Measurements from ENCODE around the gene RND2.

DNA sequence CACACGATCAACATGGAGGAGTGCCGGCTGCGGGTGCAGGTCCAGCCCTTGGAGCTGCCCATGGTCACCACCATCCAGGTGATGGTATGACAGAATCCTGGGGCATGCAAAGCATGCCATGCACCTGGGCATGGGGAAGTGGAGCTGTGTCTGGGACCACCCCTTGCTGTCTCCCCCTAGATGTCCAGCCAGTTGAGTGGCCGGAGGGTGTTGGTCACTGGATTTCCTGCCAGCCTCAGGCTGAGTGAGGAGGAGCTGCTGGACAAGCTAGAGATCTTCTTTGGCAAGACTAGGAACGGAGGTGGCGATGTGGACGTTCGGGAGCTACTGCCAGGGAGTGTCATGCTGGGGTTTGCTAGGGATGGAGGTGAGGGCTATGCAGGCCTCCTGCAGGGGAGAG lies 11.7 kb upstream of the RND2 start:
- no peak for TF ChIP-seq ZNF146 (CRISPR knock-in tag; IDR thresholded peaks at IDR 0.05; ENCODE audit: unreplicated experiment)
- TF ChIP-seq HMGXB4 (CRISPR knock-in tag; IDR thresholded peaks at IDR 0.05) = no peak
- TF ChIP-seq, protein P1, sequence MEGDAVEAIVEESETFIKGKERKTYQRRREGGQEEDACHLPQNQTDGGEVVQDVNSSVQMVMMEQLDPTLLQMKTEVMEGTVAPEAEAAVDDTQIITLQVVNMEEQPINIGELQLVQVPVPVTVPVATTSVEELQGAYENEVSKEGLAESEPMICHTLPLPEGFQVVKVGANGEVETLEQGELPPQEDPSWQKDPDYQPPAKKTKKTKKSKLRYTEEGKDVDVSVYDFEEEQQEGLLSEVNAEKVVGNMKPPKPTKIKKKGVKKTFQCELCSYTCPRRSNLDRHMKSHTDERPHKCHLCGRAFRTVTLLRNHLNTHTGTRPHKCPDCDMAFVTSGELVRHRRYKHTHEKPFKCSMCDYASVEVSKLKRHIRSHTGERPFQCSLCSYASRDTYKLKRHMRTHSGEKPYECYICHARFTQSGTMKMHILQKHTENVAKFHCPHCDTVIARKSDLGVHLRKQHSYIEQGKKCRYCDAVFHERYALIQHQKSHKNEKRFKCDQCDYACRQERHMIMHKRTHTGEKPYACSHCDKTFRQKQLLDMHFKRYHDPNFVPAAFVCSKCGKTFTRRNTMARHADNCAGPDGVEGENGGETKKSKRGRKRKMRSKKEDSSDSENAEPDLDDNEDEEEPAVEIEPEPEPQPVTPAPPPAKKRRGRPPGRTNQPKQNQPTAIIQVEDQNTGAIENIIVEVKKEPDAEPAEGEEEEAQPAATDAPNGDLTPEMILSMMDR (IDR thresholded peaks at IDR 0.05 in 2 of 3, conservative IDR thresholded peaks at IDR 0.05 in 1 of 3; ENCODE audit: insufficient read depth in 2 of 3, low read depth in 1 of 3, low read length in 3 of 3) = no peak
- no peak for TF ChIP-seq LEF1 (IDR thresholded peaks at IDR 0.05)
- TF ChIP-seq, protein P2, sequence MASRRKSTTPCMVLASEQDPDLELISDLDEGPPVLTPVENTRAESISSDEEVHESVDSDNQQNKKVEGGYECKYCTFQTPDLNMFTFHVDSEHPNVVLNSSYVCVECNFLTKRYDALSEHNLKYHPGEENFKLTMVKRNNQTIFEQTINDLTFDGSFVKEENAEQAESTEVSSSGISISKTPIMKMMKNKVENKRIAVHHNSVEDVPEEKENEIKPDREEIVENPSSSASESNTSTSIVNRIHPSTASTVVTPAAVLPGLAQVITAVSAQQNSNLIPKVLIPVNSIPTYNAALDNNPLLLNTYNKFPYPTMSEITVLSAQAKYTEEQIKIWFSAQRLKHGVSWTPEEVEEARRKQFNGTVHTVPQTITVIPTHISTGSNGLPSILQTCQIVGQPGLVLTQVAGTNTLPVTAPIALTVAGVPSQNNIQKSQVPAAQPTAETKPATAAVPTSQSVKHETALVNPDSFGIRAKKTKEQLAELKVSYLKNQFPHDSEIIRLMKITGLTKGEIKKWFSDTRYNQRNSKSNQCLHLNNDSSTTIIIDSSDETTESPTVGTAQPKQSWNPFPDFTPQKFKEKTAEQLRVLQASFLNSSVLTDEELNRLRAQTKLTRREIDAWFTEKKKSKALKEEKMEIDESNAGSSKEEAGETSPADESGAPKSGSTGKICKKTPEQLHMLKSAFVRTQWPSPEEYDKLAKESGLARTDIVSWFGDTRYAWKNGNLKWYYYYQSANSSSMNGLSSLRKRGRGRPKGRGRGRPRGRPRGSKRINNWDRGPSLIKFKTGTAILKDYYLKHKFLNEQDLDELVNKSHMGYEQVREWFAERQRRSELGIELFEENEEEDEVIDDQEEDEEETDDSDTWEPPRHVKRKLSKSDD (conservative IDR thresholded peaks at IDR 0.05; ENCODE audit: low read length) = no peak
- no peak for TF ChIP-seq ZBTB1 (CRISPR knock-in tag; IDR thresholded peaks at IDR 0.05; ENCODE audit: borderline replicate concordance, low read depth)
- no peak for TF ChIP-seq CHD7 (IDR thresholded peaks at IDR 0.05; ENCODE audit: low read depth, low read length)
- no peak for TF ChIP-seq TAF1 (IDR thresholded peaks at IDR 0.05; ENCODE audit: control insufficient read depth, extremely low read depth, insufficient read depth, low read length, severe bottlenecking)
- TF ChIP-seq KAT8 (IDR thresholded peaks at IDR 0.05; ENCODE audit: low read depth) = no peak

Data from K562 (cell line).